Measurements from ENCODE around the gene ATP6V0A1. TPM values are rescaled to one million over a fixed set of nuclear protein-coding genes. Genes with fewer than 3 reads are reported as not detected.
"Not testable (repeated sequence)": the region's sequence is repeated elsewhere in the genome, so short reads cannot be mapped to it uniquely, and the experiment has no call there.

ATP6V0A1 gene
- total and polyA plus RNA-seq, 4 experiments from 2014 or later = 3.9 to 15.9 (median 9.7) TPM

DNA sequence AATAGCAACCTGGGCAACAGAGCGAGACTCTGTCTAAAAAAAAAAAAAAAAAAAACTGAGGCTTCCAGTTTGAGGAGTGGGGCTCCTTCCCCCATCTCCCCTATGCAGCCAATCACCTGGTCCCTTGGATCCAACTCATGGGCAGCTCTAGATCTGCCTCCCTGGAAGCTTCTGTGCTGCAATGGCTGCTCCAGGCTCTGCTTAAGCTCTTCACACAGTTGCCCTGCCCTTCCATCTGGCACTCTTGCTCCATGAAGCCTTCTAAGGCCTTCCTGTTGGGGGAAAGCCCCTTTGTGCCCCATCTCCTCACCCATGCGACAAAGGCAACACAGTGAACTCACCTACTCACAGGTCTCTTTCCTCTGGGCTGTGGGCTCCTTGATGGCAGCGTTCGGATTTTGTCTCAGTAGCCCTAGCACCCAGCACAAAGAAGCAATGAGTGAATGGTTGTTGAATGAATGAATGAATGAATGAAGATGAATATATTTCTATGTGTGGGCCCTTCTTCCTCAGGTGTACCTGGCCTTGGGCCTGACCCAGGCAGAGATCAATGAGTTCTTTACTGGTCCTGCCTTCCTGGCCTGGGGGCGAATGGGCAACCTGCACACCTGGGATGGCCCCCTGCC lies 79.3 kb downstream of the ATP6V0A1 start:
- peaks cover 33% of the 10 kb centered on the region for H3K4me1 ChIP-seq (ENCODE audit: insufficient read depth, low read length)
- Mint-ChIP-seq H3K27me3 (no peaks in the 10 kb centered on the region), H3K27ac (peak overlapping the region in 4 of 7 donors; percentile 10 to 53 (median 26)), H3K4me1 (peaks cover 23 to 54% (median 36%) of the 10 kb centered on the region in 4 donors), H3K9me3 (no peaks in the 10 kb centered on the region), H3K36me3 (peaks cover 0 to 4% of the 10 kb centered on the region in 2 donors), H3K4me3 (peak overlapping the region; percentile 15 to 74 (median 61))
- ChIA-PET CTCF (ENCODE audit: partially characterized antibody) (interaction anchor here (0.6 to 1.7 kb wide), 2 partner anchors 10 to 272 kb away, joined by 3 to 5 read pairs; no protein-coding TSS in a partner anchor), POLR2A (ENCODE audit: partially characterized antibody) (interaction anchor here (0.6 to 2.9 kb wide), 6 partner anchors 9 to 222 kb away, joined by 3 to 28 read pairs (median 7); partner anchors contain the start of genes PSMC3IP, RETREG3 and TUBG1)
- no peak overlapping the region for H3K27ac ChIP-seq (ENCODE audit: low read depth, low read length)
- H3K9me3 ChIP-seq (ENCODE audit: control insufficient read depth in 1 of 2, low read length in 2 of 2) = no peaks in the 10 kb centered on the region
- H3K4me3 ChIP-seq (ENCODE audit: low read length in 2 of 2) = no peak overlapping the region
- no peaks in the 10 kb centered on the region for H3K27me3 ChIP-seq (ENCODE audit: insufficient read depth, low read length)
- intact Hi-C loops (cut with micrococcal nuclease) = loop anchor here (2.0 kb wide), 1 partner anchor 17 kb away; no protein-coding TSS in a partner anchor
- DNase-seq = no peak
- H3K36me3 ChIP-seq (ENCODE audit: insufficient read depth, low read length) = no peaks in the 10 kb centered on the region

DNA sequence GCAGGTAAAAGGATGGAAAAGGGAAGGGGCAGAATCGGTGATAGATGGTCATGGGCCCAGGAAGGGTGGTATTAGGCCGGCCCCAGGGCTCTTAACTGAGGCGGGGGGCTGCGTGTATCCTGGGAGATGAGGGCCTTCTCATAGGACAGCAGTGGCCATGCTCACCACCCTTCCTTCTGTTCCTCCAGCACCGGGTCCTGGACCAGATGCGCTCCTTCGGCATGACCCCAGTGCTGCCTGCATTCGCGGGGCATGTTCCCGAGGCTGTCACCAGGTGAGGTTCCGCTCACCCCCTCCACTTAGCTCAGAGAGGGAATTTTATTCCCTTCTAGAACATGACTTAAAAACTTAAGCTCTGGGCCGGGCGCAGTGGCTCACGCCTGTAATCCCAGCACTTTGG lies 79.8 kb downstream of the ATP6V0A1 start:
- CTCF ChIA-PET (ENCODE audit: partially characterized antibody) = interaction anchor here (1.7 kb wide), 1 partner anchor 9 kb away, joined by 5 read pairs; no protein-coding TSS in a partner anchor
- H3K4me3 Mint-ChIP-seq = peak overlapping the region in 1 of 8 donors; percentile 74
- no peak for DNase-seq
- POLR2A ChIA-PET (ENCODE audit: partially characterized antibody) = interaction anchor here (0.7 to 2.9 kb wide), 4 partner anchors 10 to 223 kb away, joined by 3 to 28 read pairs (median 5); no protein-coding TSS in a partner anchor
- no peak overlapping the region for H3K27ac Mint-ChIP-seq
- Histone ChIP-seq H3K9me3 (ENCODE audit: control insufficient read depth in 1 of 2, low read length in 2 of 2) (no peaks in the 10 kb centered on the region), H3K4me3 (ENCODE audit: low read length in 2 of 2) (no peak overlapping the region), H3K4me1 (ENCODE audit: insufficient read depth, low read length) (peaks cover 33% of the 10 kb centered on the region), H3K27ac (ENCODE audit: low read depth, low read length) (no peak overlapping the region), H3K36me3 (ENCODE audit: insufficient read depth, low read length) (no peaks in the 10 kb centered on the region), H3K27me3 (ENCODE audit: insufficient read depth, low read length) (no peaks in the 10 kb centered on the region)
- peaks cover 23 to 51% (median 33%) of the 10 kb centered on the region in 4 donors for H3K4me1 Mint-ChIP-seq
- H3K27me3 Mint-ChIP-seq = no peaks in the 10 kb centered on the region
- peaks cover 0 to 4% of the 10 kb centered on the region in 2 donors for H3K36me3 Mint-ChIP-seq
- intact Hi-C loops (cut with micrococcal nuclease) = no loop called here
- H3K9me3 Mint-ChIP-seq = no peaks in the 10 kb centered on the region

DNA sequence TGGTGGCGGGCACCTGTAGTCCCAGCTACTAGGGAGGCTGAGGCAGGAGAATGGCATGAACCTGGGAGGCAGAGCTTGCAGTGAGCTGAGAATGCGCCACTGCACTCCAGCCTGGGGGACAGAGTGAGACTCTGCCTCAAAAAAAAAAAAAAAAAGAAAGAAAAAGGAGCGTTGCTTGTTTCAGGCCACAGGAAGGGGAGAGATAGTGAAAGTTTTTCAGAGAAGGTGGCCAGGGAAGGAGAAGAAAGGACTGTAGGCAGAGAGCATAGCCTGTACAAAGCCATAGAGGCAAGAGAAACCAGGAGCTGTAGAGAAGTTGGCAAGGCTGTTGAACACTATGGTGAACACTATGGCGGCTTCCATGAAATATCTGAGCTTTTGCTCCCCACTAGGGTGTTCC lies 81.9 kb downstream of the ATP6V0A1 start:
- H3K36me3 Mint-ChIP-seq; intact Hi-C loops (cut with micrococcal nuclease); DNase-seq; H3K36me3 ChIP-seq (ENCODE audit: insufficient read depth, low read length); H3K27me3 Mint-ChIP-seq; H3K9me3 Mint-ChIP-seq; H3K4me3 ChIP-seq (ENCODE audit: low read length in 2 of 2); H3K27me3 ChIP-seq (ENCODE audit: insufficient read depth, low read length); H3K27ac ChIP-seq (ENCODE audit: low read depth, low read length); H3K9me3 ChIP-seq (ENCODE audit: control insufficient read depth in 1 of 2, low read length in 2 of 2): not testable (repeated sequence)
- Mint-ChIP-seq H3K4me3 (peak overlapping the region in 7 of 8 donors; percentile 35 to 79 (median 67)), H3K27ac (peak overlapping the region in 6 of 7 donors; percentile 31 to 92 (median 70)), H3K4me1 (peaks cover 21 to 46% (median 28%) of the 10 kb centered on the region in 4 donors)
- H3K4me1 ChIP-seq (ENCODE audit: insufficient read depth, low read length) = peaks cover 26% of the 10 kb centered on the region
- CTCF ChIA-PET (ENCODE audit: partially characterized antibody) = interaction anchor here (0.8 to 1.6 kb wide), 3 partner anchors 8 to 38 kb away, joined by 3 to 6 read pairs (median 4); no protein-coding TSS in a partner anchor
- POLR2A ChIA-PET (ENCODE audit: partially characterized antibody) = interaction anchor here (1.0 to 1.9 kb wide), 3 partner anchors 10 to 152 kb away, joined by 3 to 8 read pairs (median 5); partner anchors contain the start of gene STAT3

DNA sequence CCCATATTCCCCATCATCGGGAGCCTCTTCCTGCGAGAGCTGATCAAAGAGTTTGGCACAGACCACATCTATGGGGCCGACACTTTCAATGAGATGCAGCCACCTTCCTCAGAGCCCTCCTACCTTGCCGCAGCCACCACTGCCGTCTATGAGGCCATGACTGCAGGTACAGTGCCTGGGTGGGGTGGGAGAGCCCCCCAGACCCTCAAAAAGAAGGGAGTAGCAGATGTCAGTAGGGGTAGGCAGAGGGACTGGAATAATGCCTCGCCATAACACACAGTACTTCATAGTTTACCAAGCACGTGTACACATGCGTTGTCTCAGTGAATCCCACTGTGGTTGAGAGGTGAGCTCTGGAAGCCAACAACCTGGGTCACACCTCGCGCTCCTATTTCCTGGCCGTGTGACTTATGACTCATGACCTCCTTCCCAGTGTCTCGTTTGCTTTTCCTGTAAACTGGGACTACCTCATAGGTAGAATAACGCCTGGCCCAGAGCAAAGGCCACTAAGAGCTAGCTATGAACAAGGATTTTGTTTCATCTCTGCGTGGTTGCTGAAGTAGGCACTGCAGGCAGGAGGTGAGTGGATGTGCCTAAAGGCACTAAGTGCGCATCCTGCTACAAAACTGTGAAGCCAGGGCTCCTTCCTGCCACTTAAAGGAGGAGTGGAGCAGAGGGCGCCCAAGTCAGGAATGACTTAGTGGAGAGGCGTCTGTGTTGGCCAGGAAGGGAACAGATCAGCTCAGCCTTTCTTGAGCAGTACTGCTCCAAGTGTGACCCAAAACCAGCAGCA lies 82.6 kb downstream of the ATP6V0A1 start:
- peak overlapping the region; percentile 65 to 92 (median 75) for H3K27ac Mint-ChIP-seq
- CTCF ChIA-PET (ENCODE audit: partially characterized antibody) = interaction anchor here (0.8 to 1.6 kb wide), 4 partner anchors 9 to 37 kb away, joined by 3 to 6 read pairs (median 4); partner anchors contain the start of gene COASY

GRCh38 chr17:42543190-42544079 lies 84.8 kb downstream of the ATP6V0A1 start:
- ChIA-PET CTCF (ENCODE audit: partially characterized antibody) (no interaction called here), POLR2A (ENCODE audit: partially characterized antibody) (interaction anchor here (1.0 to 1.4 kb wide), 3 partner anchors 11 to 66 kb away, joined by 3 to 4 read pairs (median 4); partner anchors contain the start of genes RETREG3 and TUBG1)
- H3K4me3 ChIP-seq (ENCODE audit: low read length in 2 of 2) = no peak overlapping the region
- intact Hi-C loops (cut with micrococcal nuclease) = no loop called here
- DNase-seq = no peak
- H3K27ac Mint-ChIP-seq = peak overlapping the region in 1 of 7 donors; percentile 22
- H3K9me3 Mint-ChIP-seq = no peaks in the 10 kb centered on the region
- H3K27me3 ChIP-seq (ENCODE audit: insufficient read depth, low read length) = no peaks in the 10 kb centered on the region
- no peaks in the 10 kb centered on the region for H3K27me3 Mint-ChIP-seq
- peaks cover 14% of the 10 kb centered on the region for H3K4me1 ChIP-seq (ENCODE audit: insufficient read depth, low read length)
- H3K9me3 ChIP-seq (ENCODE audit: control insufficient read depth in 1 of 2, low read length in 2 of 2) = no peaks in the 10 kb centered on the region
- H3K36me3 ChIP-seq (ENCODE audit: insufficient read depth, low read length) = no peaks in the 10 kb centered on the region
- peaks cover 13 to 26% (median 17%) of the 10 kb centered on the region in 4 donors for H3K4me1 Mint-ChIP-seq
- no peak overlapping the region for H3K27ac ChIP-seq (ENCODE audit: low read depth, low read length)
- H3K36me3 Mint-ChIP-seq = peaks cover 0 to 4% of the 10 kb centered on the region in 2 donors
- H3K4me3 Mint-ChIP-seq = no peak overlapping the region

More for the DNA sequence above, 82.6 kb downstream of the ATP6V0A1 start:
- Histone ChIP-seq H3K9me3 (ENCODE audit: control insufficient read depth in 1 of 2, low read length in 2 of 2) (no peaks in the 10 kb centered on the region), H3K4me3 (ENCODE audit: low read length in 2 of 2) (no peak overlapping the region), H3K27ac (ENCODE audit: low read depth, low read length) (no peak overlapping the region), H3K4me1 (ENCODE audit: insufficient read depth, low read length) (peaks cover 22% of the 10 kb centered on the region), H3K27me3 (ENCODE audit: insufficient read depth, low read length) (no peaks in the 10 kb centered on the region), H3K36me3 (ENCODE audit: insufficient read depth, low read length) (no peaks in the 10 kb centered on the region)
- peaks cover 0 to 4% of the 10 kb centered on the region in 2 donors for H3K36me3 Mint-ChIP-seq
- no peaks in the 10 kb centered on the region for H3K27me3 Mint-ChIP-seq
- H3K4me3 Mint-ChIP-seq = peak overlapping the region in 7 of 8 donors; percentile 57 to 79 (median 67)
- intact Hi-C loops (cut with micrococcal nuclease) = no loop called here
- peaks cover 19 to 42% (median 25%) of the 10 kb centered on the region in 4 donors for H3K4me1 Mint-ChIP-seq
- POLR2A ChIA-PET (ENCODE audit: partially characterized antibody) = interaction anchor here (0.6 to 1.9 kb wide), 6 partner anchors 9 to 153 kb away, joined by 3 to 8 read pairs (median 3); partner anchors contain the start of genes PLEKHH3 and STAT3
- DNase-seq = peak in 2 of 5 donors; percentile 25 to 51
- no peaks in the 10 kb centered on the region for H3K9me3 Mint-ChIP-seq

- no peak for DNase-seq
- no peak overlapping the region for H3K27ac Mint-ChIP-seq
Observed at GRCh38 chr17:42544874-42545283, 86.2 kb downstream of the ATP6V0A1 start.

More at GRCh38 chr17:42544874-42545283, 86.2 kb downstream of the ATP6V0A1 start:
- ChIA-PET POLR2A (ENCODE audit: partially characterized antibody) (interaction anchor here (1.9 kb wide), 1 partner anchor 9 kb away, joined by 8 read pairs; the partner anchor contains the start of gene NAGLU), CTCF (ENCODE audit: partially characterized antibody) (no interaction called here)
- H3K9me3 Mint-ChIP-seq = no peaks in the 10 kb centered on the region
- peaks cover 15 to 27% (median 19%) of the 10 kb centered on the region in 4 donors for H3K4me1 Mint-ChIP-seq
- Histone ChIP-seq H3K4me3 (ENCODE audit: low read length in 2 of 2) (no peak overlapping the region), H3K36me3 (ENCODE audit: insufficient read depth, low read length) (no peaks in the 10 kb centered on the region), H3K27ac (ENCODE audit: low read depth, low read length) (no peak overlapping the region), H3K9me3 (ENCODE audit: control insufficient read depth in 1 of 2, low read length in 2 of 2) (no peaks in the 10 kb centered on the region), H3K4me1 (ENCODE audit: insufficient read depth, low read length) (peaks cover 20% of the 10 kb centered on the region), H3K27me3 (ENCODE audit: insufficient read depth, low read length) (no peaks in the 10 kb centered on the region)
- peaks cover 0 to 4% of the 10 kb centered on the region in 2 donors for H3K36me3 Mint-ChIP-seq
- H3K4me3 Mint-ChIP-seq = no peak overlapping the region
- H3K27me3 Mint-ChIP-seq = no peaks in the 10 kb centered on the region
- intact Hi-C loops (cut with micrococcal nuclease) = no loop called here

All from CD4-positive, alpha-beta memory T cell (primary cell).